SK-N-SH treated with all-trans-retinoic acid at 6 μM for 48 hours (cell line): ENCODE measurements around the gene MINPP1.

Source experiments
- ARNTL ChIP-seq: fragments of 450-650 bp; formaldehyde crosslinking; IDR thresholded peaks from 2 replicates; pipeline ENCODE4 v1.5.0; 2020; ENCODE audit warnings: low read depth, mild to moderate bottlenecking, moderate library complexity, borderline replicate concordance
- CREB5 ChIP-seq: fragments of 250-450 bp; sonication (Bioruptor Pico); IDR thresholded peaks from 2 replicates; pipeline ENCODE4 v1.5.1; 2020; ENCODE audit warnings: low read depth, mild to moderate bottlenecking, moderate library complexity
- CSDC2 ChIP-seq: fragments of 250-450 bp; sonication (Bioruptor Pico); IDR thresholded peaks from 2 replicates; pipeline ENCODE4 v1.5.0; 2020; ENCODE audit warnings: mild to moderate bottlenecking, moderate library complexity
- ESRRG ChIP-seq: fragments of 250-450 bp; sonication (Bioruptor Pico); IDR thresholded peaks from 2 replicates; pipeline ENCODE4 v1.6.1; 2021; ENCODE audit warnings: mild to moderate bottlenecking
- GLIS3 ChIP-seq: fragments of 250-450 bp; sonication (Bioruptor Pico); IDR thresholded peaks from 2 replicates; pipeline ENCODE4 v1.5.0; 2020; ENCODE audit warnings: mild to moderate bottlenecking, moderate library complexity
- OSR1 ChIP-seq: fragments of 250-450 bp; sonication (Bioruptor Pico); IDR thresholded peaks from 2 replicates; pipeline ENCODE4 v1.8.0; 2022; ENCODE audit warnings: moderate library complexity, mild to moderate bottlenecking, inconsistent platforms
- PATZ1 ChIP-seq: fragments of 250-450 bp; sonication (Bioruptor Pico); IDR thresholded peaks from 2 replicates; pipeline ENCODE4 v1.8.0; 2020; ENCODE audit warnings: mild to moderate bottlenecking, moderate library complexity, borderline replicate concordance
- SNAI2 ChIP-seq: fragments of 250-450 bp; sonication (Bioruptor Pico); IDR thresholded peaks from 2 replicates; pipeline ENCODE4 v1.5.0; 2020; ENCODE audit warnings: mild to moderate bottlenecking, moderate library complexity
- TSHZ2 ChIP-seq: fragments of 250-450 bp; sonication (Bioruptor Pico); IDR thresholded peaks from 2 replicates; pipeline ENCODE4 v1.5.0; 2020; ENCODE audit warnings: mild to moderate bottlenecking, moderate library complexity
- ZC3H10 ChIP-seq: fragments of 250-450 bp; sonication (Bioruptor Pico); IDR thresholded peaks from 2 replicates; pipeline ENCODE4 v1.5.1; 2021; ENCODE audit warnings: mild to moderate bottlenecking, moderate library complexity
- ZFP3 ChIP-seq: fragments of 250-450 bp; sonication (Bioruptor Pico); IDR thresholded peaks from 2 replicates; pipeline ENCODE4 v1.5.0; 2020; ENCODE audit warnings: mild to moderate bottlenecking, moderate library complexity
- ZNF8 ChIP-seq: fragments of 450-650 bp; formaldehyde crosslinking; IDR thresholded peaks from 2 replicates; pipeline ENCODE4 v1.5.0; 2020; ENCODE audit warnings: mild to moderate bottlenecking, moderate library complexity

GRCh38 chr10:87575851-87576250 lies 71.2 kb downstream of the MINPP1 start:
- no peak for TF ChIP-seq ESRRG (CRISPR knock-in tag)
- TF ChIP-seq ARNTL, result no peak
- TF ChIP-seq CSDC2 (CRISPR knock-in tag), result no peak
- no peak for TF ChIP-seq SNAI2 (CRISPR knock-in tag)
- no peak for TF ChIP-seq TSHZ2 (CRISPR knock-in tag)
- TF ChIP-seq ZFP3, result no peak
- no peak for TF ChIP-seq GLIS3 (CRISPR knock-in tag)
- TF ChIP-seq PATZ1, result no peak
- no peak for TF ChIP-seq CREB5 (CRISPR knock-in tag)
- TF ChIP-seq ZNF8 (CRISPR knock-in tag), result no peak
- no peak for TF ChIP-seq ZC3H10 (CRISPR knock-in tag)
- no peak for TF ChIP-seq OSR1 (CRISPR knock-in tag)
